Brain microvascular endothelial cell (primary cell): ENCODE data around the gene FAIM2.

Experiments
- DNase-seq: peaks from one replicate; pipeline ENCODE4 v3.0.0-alpha.2; 2020
- H3K27ac ChIP-seq: fragments of 250-450 bp; sonication (Bioruptor Pico); 2 replicates; pipeline ENCODE4 v1.5.1; 2020; ENCODE audit warnings: mild to moderate bottlenecking, moderate library complexity
- H3K27me3 ChIP-seq: fragments of 250-450 bp; sonication (Bioruptor Pico); replicated peaks from 2 replicates; pipeline ENCODE4 v1.5.1; 2020; ENCODE audit warnings: mild to moderate bottlenecking
- H3K36me3 ChIP-seq: fragments of 250-450 bp; sonication (Bioruptor Pico); replicated peaks from 2 replicates; pipeline ENCODE4 v1.5.1; 2020; ENCODE audit warnings: mild to moderate bottlenecking
- H3K4me3 ChIP-seq: 2 replicates; pipeline ENCODE4 v1.5.1; 2011; ENCODE audit warnings: low read depth, mild to moderate bottlenecking, control low read depth, low read length, moderate library complexity
- CTCF ChIP-seq: IDR thresholded peaks from 2 replicates; pipeline ENCODE4 v1.5.1; 2011; ENCODE audit warnings: low read depth, mild to moderate bottlenecking, moderate library complexity, low read length, control low read depth, inconsistent platforms; ENCODE audit errors: missing control alignments
- in situ Hi-C: cut with HindIII; loops from 2 replicates; pipeline ENCODE4 v1.10.0; 2017; ENCODE audit warnings: low sequenced_read_pairs, low pct_ligation_motif_present

Gene FAIM2

GRCh38 chr12:49868952-49869815, 34.5 kb downstream of the FAIM2 start:
- H3K4me3 ChIP-seq, result no peak overlapping the region
- H3K27ac ChIP-seq, result peak overlapping the region; percentile 12
- peak; percentile 90 for DNase-seq

GRCh38 chr12:49868449-49868848, 35.3 kb downstream of the FAIM2 start:
- TF ChIP-seq CTCF, result no peak
- H3K4me3 ChIP-seq, result no peak overlapping the region
- no peaks in the 10 kb centered on the region for H3K36me3 ChIP-seq
- H3K27ac ChIP-seq, result no peak overlapping the region
- peaks cover 6% of the 10 kb centered on the region for H3K27me3 ChIP-seq
- no peak for DNase-seq
- in situ Hi-C loops, result no loop called here

More at GRCh38 chr12:49868952-49869815, 34.5 kb downstream of the FAIM2 start:
- in situ Hi-C loops, result no loop called here
- H3K36me3 ChIP-seq, result no peaks in the 10 kb centered on the region
- no peak for TF ChIP-seq CTCF
- peaks cover 6% of the 10 kb centered on the region for H3K27me3 ChIP-seq

DNA sequence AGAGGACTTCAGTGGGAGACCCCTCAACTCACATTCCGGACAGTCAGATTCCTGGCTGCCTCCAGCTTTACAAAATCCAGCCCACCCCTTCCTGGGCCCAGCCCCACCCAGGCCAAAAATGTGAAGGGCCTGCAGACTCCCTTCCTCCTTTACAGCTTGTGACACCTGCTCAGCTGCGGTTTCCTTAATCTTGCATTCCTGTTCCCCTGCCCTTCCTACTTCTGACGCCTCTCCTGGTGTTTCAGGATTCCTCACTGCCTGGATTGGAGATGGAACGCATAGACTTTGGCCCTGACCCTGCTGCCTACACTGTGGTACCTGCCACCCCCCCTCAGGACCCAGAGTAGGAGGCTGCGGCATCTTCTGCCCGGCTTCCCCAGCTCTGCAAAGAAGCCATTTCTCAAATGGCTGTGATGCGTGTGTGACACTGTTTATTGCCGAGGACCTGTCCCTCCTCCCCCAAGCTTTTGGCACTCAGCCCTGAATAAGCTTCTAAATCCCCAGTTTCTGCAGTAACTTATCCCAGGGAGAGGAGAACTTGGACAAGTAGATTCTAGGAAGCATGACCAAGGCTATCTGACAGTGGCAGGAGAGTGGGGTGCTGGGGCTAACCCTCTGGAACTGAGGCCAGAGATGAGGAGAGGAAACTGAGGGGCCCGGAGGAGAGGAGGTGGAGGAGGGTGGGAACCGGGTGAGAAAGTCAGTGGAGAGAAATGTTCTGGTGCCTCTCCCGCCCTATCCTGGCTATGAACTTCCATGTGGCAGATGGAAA, 35.9 kb downstream of the FAIM2 start:
- Histone ChIP-seq H3K27ac (no peak overlapping the region), H3K4me3 (no peak overlapping the region), H3K36me3 (no peaks in the 10 kb centered on the region), H3K27me3 (peaks cover 6% of the 10 kb centered on the region)
- TF ChIP-seq CTCF, result no peak
- in situ Hi-C loops, result no loop called here
- DNase-seq, result no peak

DNA sequence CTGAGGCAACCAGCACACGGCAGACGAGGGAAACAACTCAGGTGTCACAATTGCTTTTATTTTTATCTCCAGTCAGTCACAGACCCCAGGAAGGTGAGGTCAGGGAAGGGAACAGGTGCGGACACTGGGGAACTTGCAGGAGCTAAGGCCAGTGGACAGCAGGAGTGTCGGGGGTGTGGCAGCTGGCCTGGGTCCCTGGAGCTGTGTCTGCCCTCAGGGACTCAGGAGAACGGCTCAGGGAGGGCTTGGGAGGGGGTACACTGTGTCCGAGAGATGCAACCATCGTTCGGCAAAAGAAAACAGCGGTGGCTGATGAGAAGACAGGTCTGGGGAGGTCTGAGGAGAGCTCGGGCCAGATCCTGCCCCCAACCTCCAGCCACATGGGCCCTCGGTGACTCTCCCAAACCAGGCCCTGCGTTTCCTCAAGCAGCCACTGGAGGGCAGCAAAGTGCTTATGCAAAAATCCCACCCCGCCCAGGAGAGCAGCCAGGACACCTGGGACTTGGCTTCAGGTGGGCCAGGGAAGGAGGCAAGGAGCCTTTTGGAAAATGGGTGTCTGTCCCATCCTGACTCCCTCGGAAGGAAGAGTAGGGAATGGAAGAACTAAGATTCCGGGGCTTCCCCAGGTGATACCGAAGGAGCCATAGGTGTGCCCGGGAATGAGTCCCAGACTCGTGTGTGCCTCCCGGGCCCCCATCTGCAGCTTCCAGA, 36.7 kb downstream of the FAIM2 start:
- Histone ChIP-seq H3K27ac (no peak overlapping the region), H3K27me3 (peaks cover 6% of the 10 kb centered on the region), H3K36me3 (no peaks in the 10 kb centered on the region), H3K4me3 (no peak overlapping the region)
- peak; percentile 38 for DNase-seq
- in situ Hi-C loops, result no loop called here
- TF ChIP-seq CTCF, result peak; percentile 98

DNA sequence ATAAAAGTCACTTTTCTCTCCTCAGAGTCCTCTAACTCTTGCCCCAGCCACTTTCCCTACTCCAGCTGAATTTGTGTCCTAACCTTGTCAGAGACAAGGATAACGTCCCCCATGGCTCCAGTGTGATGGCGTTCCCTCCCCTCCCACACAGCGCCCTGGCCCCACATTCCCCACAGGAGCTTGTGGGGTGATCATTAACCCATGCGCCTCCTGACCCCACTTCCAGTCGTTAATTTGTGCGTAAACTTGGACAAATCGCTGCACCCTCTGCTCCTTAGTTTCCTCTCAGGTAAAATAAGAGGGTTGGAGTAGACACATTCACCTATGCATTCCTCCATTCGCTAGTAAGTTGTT, 37.9 kb downstream of the FAIM2 start:
- TF ChIP-seq CTCF, result no peak
- Histone ChIP-seq H3K36me3 (no peaks in the 10 kb centered on the region), H3K4me3 (no peak overlapping the region), H3K27ac (no peak overlapping the region), H3K27me3 (peaks cover 6% of the 10 kb centered on the region)
- in situ Hi-C loops, result no loop called here
- DNase-seq, result no peak
